Nephron (organoid): ENCODE measurements around the gene SLC16A1.

Experiments
- H3K27ac Mint-ChIP-seq, 3 experiments: 2 replicates each; pipeline ENCODE4 v1.8.0; 2020; ENCODE audit warnings: mixed read lengths in 3 of 3, mild to moderate bottlenecking in 2 of 3, moderate library complexity in 1 of 3
- H3K27me3 Mint-ChIP-seq: 2 replicates; pipeline ENCODE4 v1.8.0; 2021; ENCODE audit warnings: low read depth, mild to moderate bottlenecking, moderate library complexity, mixed read lengths
- H3K36me3 Mint-ChIP-seq: 2 replicates; pipeline ENCODE4 v1.8.0; 2020; ENCODE audit warnings: low read depth, mixed read lengths
- H3K4me1 Mint-ChIP-seq: 2 replicates; pipeline ENCODE4 v1.8.0; 2020; ENCODE audit warnings: mixed read lengths
- H3K4me3 Mint-ChIP-seq, 3 experiments: 2 replicates each; pipeline ENCODE4 v1.8.0; 2020; ENCODE audit warnings: mild to moderate bottlenecking in 3 of 3, mixed read lengths in 3 of 3, moderate library complexity in 2 of 3
- H3K9me3 Mint-ChIP-seq: 2 replicates; pipeline ENCODE4 v1.8.0; 2020; ENCODE audit warnings: mixed read lengths
- TF ChIP-seq, protein P1 (sequence below), 3 experiments: fragments of 200-600 bp; sonication (generic); IDR thresholded peaks; one replicate each; pipeline ENCODE4 v1.5.0; 2021; ENCODE audit warnings: antibody characterized with exemption in 3 of 3; ENCODE audit not compliant: unreplicated experiment in 3 of 3

SLC16A1 gene

GRCh38 chr1:112862753-112863426 lies 93.1 kb downstream of the SLC16A1 start:
- Mint-ChIP-seq H3K27me3 (no peaks in the 10 kb centered on the region), H3K27ac (no peak overlapping the region), H3K9me3 (no peaks in the 10 kb centered on the region), H3K4me3 (no peak overlapping the region), H3K4me1 (no peaks in the 10 kb centered on the region), H3K36me3 (no peaks in the 10 kb centered on the region)
- TF ChIP-seq, protein P1, sequence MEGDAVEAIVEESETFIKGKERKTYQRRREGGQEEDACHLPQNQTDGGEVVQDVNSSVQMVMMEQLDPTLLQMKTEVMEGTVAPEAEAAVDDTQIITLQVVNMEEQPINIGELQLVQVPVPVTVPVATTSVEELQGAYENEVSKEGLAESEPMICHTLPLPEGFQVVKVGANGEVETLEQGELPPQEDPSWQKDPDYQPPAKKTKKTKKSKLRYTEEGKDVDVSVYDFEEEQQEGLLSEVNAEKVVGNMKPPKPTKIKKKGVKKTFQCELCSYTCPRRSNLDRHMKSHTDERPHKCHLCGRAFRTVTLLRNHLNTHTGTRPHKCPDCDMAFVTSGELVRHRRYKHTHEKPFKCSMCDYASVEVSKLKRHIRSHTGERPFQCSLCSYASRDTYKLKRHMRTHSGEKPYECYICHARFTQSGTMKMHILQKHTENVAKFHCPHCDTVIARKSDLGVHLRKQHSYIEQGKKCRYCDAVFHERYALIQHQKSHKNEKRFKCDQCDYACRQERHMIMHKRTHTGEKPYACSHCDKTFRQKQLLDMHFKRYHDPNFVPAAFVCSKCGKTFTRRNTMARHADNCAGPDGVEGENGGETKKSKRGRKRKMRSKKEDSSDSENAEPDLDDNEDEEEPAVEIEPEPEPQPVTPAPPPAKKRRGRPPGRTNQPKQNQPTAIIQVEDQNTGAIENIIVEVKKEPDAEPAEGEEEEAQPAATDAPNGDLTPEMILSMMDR (IDR thresholded peaks at IDR 0.05; ENCODE audit: unreplicated experiment in 3 of 3): no peak
